ENCODE results near the gene RPH3AL.

DNA sequence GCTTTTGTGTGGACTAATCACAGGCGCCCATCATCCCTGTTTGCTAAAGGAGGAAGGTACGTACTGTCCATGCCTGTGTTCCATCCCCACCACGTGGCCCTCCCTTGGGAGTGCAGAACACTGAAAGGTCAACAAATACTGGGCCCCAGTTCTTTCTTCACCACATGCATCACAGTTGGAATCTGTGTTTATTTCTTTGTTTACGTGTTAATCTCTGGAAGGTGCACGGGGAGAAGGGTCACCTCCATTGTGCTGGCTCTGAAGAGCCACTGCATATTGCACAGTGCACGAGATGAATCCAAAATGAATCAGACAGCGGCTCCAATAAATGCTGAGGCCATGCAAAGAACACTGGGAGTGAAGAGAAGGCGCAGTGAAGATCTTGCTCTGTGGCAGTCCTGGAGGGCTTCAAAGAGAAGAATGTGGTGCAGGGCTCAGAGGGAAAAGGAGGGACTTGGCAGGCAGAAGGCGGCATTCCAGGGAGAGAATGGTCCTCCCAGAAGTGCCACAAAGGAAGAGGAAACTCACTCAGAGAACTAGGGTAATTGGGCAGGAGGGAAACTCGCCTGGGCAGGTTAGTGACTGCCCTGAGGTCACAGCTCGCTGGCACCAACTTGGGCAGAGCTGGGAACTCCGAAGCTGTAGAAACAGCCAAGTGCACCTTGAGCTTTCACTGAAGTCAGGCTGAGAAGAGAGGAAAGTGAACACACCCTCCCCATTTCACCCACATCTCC lies 3.7 kb downstream of the RPH3AL start:
- TF ChIP-seq, protein P1, sequence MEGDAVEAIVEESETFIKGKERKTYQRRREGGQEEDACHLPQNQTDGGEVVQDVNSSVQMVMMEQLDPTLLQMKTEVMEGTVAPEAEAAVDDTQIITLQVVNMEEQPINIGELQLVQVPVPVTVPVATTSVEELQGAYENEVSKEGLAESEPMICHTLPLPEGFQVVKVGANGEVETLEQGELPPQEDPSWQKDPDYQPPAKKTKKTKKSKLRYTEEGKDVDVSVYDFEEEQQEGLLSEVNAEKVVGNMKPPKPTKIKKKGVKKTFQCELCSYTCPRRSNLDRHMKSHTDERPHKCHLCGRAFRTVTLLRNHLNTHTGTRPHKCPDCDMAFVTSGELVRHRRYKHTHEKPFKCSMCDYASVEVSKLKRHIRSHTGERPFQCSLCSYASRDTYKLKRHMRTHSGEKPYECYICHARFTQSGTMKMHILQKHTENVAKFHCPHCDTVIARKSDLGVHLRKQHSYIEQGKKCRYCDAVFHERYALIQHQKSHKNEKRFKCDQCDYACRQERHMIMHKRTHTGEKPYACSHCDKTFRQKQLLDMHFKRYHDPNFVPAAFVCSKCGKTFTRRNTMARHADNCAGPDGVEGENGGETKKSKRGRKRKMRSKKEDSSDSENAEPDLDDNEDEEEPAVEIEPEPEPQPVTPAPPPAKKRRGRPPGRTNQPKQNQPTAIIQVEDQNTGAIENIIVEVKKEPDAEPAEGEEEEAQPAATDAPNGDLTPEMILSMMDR (IDR thresholded peaks at IDR 0.05 in 8 of 11, conservative IDR thresholded peaks at IDR 0.05 in 3 of 11) = no peak
- TF ChIP-seq POLR2AphosphoS5 (IDR thresholded peaks at IDR 0.05) = peak in 1 of 3 donors; percentile 50
- TF ChIP-seq POLR2A (IDR thresholded peaks at IDR 0.05) = no peak
